HG02870 (cell line): ENCODE data around the gene DYRK3.
"Not testable (repeated sequence)": the region's sequence is repeated elsewhere in the genome, so short reads cannot be mapped to it uniquely, and the experiment has no call there.

Source experiments
- ATAC-seq: cut with Tn5 transposase; IDR thresholded peaks from one replicate; pipeline ENCODE4 v1.9.1; 2021; ENCODE audit warnings: mild to moderate bottlenecking, moderate library complexity; ENCODE audit not compliant: unreplicated experiment

The DYRK3 gene

DNA sequence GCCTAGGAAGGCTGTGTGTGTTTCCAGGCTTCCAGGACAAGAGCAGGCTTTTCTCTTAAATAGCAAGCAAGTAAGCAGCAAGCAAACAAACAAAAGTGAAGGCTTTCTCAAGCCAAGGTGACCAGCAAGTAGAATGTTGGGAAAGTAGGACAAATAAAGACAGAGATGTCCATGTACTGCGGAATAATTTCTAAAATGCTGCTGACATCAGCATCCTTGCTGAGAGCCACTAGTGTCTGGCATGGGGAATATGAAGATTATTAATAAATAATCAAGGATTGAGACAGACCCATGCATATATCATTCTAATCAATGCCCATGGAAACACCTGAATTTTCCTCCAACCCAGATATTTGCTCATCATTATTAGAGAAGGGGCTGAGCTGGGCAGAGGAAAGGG lies 6.4 kb upstream of the DYRK3 start:
- no peak for ATAC-seq

DNA sequence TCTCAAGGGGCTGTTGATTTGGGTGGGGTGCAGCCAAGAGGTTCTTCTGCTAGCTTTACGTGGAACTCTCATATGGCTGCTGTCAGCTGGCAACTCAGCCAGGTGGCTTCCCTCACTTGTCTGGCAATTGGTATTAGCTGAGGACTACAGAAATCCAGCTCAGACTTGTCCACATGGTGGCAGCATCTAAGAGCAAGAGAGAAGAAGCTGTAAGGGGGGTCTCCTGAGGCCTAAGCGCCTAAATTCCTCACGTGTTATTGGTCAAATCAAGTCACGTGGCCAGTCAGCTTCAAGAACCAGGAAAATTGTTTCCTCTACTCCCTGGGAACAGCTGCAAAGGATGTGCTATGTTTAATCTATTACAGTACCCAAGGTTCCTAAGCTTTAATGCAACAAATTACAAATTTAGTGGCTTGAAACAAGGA lies 4.2 kb upstream of the DYRK3 start:
- no peak for ATAC-seq

DNA sequence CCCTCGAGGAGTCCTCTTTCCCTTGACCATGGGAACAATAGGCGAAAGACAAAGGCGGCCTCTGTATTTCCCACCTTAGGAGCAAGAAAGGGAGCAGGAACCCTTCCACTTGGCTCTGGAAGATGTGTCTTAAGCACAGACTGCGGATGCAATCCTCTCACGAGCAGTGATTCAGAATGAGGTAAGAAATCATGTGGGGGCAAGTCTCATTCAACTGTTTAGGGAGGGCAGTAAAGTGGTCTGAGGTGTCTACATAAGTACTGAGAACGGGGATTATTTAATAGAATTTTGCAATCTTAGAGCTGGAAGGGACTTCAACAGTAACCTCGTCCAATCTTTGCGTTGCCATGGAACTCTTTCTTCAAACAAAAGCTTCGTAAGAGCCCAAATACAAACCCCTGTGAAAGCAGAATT lies 1.6 kb upstream of the DYRK3 start:
- ATAC-seq, result no peak

DNA sequence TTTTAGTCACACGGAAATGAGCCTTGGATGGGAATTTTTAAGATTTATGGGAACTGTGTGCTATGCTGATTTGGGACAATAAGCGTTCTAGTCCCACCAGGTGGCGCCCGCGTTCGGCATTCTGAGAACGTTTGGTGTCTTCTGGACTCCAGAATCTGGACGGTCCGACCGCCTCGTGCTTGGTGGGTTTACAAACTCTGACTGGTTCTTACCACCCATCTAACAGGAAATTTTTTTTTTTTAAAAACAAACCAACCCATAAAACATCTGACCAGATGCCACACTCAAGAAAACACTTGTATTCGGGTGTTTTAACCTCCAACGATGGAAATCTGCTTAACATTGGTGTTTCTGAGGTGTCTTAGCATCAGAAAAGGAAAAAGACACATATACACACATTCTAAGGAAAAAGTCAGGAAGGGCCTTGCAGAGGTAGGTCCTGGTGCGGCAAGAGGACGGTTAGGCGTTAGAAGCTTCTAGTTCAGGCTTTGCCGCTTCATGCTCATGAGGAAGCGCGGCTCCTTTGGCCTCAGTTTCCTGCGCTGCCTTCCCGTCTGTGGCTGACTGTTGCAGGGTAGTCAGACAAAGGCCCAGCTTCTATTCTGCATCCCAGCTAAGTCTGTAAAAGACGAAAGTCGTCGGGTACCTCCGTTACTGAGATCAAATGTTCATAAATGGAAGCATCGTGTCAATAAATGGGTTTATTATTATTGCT lies 814 bp upstream of the DYRK3 start:
- no peak for ATAC-seq

DNA sequence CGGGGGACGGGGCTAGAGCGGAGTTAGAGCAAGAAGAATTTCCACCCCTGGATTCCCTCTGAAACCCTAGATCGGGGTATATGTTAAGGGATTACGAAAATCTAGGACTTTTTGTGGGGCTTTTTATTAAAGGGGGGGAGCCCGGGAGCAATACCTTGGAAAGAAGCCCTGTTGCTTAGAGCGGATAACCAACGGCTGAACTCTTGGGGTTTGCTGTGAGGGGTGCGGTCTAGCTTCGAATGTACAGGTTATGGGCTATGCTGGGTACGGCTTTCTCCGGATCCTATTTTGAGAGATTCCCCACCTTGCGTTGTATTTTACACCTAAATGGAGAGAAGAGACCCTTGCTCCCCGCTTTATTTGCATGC lies 626 bp downstream of the DYRK3 start:
- no peak for ATAC-seq

DNA sequence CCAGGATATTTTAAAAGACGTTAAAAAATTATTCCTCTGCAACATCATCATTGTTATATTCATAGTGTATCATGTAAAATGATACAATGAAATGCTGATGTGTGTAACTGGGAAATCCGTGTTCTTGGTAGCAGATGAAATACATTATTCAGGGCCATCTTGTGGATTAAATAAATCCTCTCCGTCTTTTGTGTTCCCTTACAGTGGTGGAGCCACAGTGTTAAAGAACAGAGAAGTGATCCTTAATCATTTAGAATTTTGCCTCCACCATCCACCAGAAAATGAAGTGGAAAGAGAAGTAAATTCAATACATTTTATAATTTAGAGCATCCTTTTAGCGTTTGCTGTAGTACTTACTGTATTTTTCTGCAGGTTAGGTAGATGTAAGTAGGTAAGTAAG lies 1.3 kb downstream of the DYRK3 start:
- no peak for ATAC-seq

DNA sequence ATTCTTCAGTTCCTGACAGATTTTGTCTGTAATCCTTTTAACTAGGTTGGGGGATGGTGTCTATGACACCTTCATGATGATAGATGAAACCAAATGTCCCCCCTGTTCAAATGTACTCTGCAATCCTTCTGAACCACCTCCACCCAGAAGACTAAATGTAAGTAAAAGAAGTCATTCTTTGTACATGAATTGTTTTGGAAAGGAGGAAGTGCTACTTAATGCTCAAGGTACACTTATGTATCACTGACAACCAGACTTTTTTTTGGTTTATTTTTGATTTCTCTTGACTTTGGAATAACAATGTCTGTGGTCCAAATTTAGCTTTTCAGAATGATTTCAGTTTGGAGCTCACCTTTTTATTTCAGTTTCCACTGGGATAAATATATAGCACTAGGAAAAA lies 2.3 kb downstream of the DYRK3 start:
- ATAC-seq, result no peak

DNA sequence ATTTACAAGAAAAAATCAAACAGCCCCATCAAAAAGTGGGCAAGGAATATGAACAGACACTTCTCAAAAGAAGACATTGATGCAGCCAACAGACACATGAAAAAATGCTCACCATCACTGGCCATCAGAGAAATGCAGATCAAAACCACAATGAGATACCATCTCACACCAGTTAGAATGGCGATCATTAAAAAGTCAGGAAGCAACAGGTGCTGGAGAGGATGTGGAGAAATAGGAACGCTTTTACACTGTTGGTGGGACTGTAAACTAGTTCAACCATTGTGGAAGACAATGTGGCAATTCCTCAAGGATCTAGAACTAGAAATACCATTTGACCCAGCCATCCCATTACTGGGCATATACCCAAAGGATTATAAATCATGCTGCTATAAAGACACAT lies 6.7 kb downstream of the DYRK3 start:
- ATAC-seq, result not testable (repeated sequence)

DNA sequence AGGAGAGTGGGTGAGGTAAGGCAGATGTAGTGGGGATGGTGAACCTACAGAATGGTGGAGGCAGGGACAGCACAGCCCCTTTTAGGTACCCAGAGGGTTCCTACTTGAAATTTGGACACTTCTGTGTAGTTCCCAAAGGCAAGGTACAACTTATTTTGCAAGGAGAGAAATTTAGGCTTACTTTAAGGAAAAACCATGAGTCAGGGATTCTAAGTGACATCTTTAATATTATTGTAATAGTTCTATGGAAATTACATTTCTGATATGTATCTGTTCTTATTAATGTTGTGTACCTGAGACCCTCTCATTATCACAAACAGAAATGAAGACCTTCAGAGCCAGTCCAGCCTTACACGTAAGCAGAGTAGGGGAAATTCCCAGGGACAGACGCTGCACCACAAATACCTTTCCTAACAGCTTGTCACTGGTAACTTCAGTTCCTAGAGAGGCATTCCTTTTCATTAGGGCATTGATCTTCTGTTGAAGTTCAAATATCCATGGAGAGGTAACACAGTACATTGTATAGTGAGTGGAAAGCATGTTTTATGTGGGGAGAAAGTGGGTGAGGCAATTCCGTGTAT lies 7.9 kb downstream of the DYRK3 start:
- ATAC-seq, result no peak

DNA sequence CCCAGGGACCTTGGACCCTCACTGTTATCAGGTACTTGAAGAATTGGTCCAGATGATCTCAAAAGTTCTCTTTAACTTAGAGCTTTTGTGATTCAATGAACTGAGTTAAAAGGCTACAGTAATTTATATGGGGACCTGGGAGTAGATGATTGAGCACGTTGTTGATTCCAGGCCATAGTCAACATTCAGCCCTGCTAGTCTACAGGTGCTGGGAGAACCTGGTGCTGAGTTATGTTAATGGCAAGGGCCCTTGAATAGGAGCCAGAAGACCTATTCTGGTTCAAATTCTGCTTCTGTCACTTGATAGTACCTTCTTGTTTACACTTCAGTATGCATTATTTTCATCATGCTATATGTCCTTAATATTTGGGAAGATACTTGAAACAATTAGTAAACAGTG lies 11.2 kb downstream of the DYRK3 start:
- ATAC-seq, result no peak

DNA sequence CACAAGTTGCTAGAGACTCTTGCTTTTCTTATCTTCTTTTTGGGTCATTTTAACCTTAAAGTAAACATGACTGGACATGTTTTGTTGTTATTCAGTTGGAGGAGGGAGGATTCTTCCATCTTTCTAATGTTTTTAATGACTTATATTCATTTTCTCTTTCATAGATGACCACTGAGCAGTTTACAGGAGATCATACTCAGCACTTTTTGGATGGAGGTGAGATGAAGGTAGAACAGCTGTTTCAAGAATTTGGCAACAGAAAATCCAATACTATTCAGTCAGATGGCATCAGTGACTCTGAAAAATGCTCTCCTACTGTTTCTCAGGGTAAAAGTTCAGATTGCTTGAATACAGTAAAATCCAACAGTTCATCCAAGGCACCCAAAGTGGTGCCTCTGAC lies 11.9 kb downstream of the DYRK3 start:
- no peak for ATAC-seq

DNA sequence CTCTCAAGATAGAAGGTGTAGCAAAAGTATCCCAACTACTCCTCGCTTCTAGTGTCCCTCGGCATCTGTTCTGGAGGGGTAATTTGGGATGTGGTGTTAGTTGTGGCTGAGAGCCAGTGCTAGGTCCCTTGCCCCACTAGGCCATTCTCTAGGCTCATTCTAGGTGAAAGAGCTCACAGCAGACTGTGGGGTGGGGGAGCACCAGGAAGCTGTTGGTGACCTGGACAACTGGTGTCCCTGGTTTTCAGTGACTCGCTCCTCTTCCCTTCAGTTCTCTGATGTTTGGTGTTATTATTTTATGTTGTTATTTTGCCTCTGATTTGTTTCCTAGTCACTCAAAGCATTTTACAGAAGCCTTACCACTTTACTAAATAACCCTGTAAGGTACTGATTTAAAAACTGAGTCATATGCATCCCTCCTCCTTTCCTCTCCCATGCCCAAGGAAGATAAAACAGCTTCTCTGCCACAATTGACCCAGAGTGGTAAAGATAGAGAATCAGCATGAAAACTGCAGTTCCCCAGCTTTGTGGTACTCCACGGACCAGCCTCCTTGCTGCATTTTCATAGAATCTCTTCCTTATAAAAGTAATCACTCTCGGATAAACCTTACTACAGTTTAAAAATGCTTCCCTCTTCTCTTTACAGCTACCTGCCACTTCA lies 14.1 kb downstream of the DYRK3 start:
- ATAC-seq, result no peak

DNA sequence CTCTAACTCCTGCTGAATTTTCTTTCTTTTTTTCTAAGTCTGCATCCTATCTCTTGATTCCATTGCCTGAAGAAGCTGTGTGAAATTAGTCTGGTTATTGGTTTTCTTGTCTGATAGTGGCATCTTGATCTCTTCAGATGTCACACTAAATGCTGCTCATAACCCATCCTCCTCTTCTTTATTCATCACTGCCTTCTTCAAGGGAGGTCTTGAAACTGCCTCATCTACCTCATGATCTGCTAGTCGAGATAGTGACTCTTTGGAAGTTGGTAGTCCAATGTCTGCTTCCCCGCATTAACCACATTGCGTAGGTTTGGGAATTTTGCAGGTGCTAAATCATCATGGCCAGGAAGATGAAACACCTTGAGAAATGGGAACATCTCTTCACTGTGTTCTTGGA lies 15.7 kb downstream of the DYRK3 start:
- no peak for ATAC-seq

DNA sequence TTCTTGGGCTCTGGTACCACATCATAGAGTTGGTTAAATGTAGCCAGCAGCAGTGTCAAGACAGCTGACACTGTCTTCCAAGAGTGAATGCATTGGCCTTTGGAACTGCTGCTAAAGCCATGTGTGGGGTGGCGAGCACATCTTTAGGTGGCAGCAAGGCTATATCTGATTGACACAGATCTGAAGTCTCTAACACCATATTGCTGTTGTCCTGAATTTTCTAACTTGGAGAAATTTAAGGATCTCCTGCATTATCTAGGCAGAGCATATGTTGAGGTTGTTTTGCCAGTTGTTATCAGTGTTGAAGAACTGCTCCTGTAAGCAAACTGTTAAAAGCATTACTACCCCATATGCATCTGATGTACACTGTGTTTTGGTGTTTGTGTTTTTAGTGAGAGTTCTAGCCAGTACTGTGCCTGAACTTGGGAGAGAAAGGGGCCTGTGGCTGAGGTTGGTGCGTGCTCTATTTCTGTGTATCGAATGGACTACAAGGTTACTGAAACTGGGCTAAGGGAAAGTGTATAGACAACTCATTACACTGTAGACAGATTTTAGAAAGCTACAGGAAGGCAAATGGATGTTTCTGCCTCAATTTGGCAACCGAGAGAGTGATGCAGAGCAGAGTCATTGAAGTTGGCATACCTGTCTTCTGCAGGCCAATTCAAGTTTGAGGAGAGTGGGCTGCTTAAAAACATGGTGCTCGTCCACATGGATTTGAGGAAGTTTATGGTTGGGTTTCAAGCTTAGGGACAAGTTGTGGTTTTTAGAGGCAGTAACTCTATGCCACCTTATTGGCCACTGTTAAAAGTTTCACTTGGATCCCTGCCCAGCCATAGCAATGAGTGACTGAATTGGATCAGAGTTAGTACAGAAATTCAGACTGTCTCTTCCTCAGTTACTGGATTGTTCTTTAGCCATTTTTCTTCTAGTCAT lies 16.9 kb downstream of the DYRK3 start:
- no peak for ATAC-seq

DNA sequence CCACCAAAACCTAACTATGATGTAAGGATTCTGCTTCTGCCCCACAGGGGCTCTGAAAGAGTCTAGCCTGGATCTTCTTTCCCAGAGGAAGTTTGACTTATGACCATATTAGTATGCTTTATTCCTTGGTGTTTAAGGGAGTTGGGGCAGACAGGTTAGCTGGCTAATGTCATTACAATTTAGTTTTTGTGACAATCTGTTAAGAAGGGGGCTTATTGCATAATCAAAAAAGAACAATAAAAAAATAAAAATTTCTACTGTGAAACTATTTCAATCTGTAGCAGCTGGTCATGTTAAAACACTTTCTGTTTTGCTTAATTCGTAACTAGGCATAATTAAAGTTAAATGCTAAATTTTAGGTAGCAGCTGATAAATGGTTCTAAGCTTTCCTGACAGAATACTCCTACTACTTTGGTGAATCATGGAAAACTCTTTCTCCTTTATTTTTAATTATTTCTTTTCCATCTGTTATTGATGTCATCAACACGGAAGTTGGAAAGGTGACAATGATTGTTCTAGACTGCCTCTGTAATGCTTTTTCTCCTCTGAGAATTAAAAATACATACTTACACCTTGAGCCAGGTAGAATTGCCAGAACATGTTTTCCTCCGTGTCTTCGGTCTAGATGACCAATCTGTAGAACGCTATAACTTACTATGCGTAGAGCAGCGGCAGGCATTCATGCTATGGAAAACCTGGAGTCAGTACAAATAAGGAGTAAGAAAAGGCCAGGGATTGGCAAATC lies 18.6 kb downstream of the DYRK3 start:
- ATAC-seq, result no peak

DNA sequence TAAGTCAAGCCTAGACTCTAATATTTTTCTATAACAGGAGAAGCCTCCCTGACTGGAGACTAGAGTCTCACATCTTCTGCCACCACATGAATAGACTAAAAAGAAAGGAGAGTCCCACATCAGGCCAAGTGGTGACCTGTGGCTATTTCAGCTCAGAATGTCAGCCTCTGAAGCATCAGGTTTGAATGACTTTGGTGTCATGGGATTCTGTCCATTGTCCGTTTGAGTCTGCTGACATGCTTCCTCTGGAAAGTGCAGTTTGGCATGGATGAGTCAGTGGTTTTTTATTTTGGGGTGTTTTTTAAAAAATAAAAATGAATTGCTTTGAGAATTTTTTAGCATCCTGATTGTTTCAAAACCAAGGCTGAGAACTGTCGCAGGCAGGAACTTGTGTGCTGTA lies 19.5 kb downstream of the DYRK3 start:
- ATAC-seq, result no peak

DNA sequence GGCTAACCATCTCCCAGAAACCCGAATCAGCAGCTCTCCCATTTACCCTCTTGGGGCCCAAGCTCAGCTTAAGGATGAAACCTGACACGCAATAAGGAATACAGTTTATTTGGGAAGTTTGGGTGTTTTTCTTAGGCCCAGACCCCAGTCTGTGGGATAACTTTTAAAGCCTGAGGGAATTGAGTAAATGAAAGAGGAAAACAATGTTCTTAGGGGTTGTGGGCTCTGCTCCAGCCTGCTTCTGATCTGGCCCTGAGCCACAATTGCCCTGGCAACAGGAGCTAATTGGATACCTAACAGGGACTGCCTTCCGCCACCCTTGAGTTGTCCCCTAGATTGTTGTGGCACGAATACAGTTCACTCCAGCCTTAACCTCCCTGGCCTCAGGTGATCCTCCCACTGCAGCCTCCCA lies 20.1 kb downstream of the DYRK3 start:
- ATAC-seq, result no peak

DNA sequence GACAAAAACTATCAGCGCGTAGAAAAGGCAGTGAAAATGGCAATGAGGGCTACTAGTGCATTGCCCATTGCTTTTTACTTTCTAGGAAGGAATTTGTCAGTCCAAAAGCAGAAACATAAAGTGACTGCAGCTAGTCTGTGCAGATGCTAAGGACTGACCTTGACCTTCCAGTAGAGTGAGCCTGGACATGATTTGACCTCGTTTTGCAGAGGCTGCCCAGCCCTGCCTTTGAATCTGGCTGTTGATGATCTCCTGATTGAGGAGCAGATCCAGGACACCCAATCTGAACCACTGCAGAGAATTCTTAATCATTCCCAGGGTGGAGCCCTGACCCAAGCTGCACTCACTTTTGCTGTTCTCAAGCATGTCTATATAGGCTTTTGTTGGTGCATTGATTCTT lies 21.6 kb downstream of the DYRK3 start:
- ATAC-seq, result no peak

DNA sequence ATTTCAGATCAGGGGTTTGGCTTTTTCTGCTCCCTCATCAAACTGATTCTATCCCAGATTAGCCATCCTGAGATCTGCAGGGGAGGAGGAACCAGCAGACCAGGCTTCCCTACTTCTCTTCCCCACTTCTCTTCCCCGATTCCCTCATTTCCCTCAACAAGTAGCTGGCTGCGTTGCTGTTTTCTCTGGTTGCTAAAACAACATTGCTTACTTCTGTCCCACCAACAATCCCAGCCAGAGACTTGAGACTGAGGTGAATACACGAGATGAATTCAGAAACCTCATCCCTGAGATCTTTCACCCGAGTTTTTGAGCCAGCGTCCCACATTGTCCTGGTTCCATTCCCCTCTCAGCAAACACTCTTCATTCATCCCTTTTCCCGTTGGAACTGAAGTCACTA lies 22.4 kb downstream of the DYRK3 start:
- no peak for ATAC-seq

DNA sequence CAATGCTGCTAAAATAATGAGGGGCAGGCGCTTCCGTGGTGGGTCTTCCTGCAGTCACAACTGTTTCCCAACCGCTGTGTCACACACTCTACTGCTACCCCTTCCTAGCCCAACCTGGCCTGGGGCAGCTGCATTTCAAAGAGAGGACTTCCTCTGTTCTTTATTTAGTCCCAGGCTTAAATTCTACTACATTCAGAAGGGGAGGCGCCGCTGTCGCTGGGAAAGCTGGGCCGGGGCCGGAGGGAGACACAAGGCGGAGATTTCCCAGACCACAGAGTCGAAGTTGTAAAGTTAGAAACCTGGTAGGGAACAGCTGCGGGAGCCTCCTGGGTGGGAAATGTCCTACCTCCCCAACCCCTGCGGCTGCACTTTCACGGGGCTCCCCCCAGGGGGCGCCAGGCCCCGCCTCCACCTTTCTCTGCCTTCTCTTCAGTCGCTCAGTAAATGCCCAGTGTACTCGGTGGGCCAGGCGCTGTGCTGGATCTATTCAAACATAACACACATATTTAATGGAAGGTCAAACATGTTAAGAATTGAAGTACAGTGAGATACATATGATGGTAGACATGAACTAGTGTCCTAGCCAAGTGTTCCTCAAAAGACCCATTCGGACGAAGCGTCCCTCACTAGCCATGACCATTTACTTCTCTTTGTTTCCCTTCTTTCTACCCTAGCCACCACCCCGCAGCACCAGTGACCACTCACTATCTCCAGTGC lies 23.1 kb downstream of the DYRK3 start:
- no peak for ATAC-seq
